Naive thymus-derived CD8-positive, alpha-beta T cell (primary cell): ENCODE measurements around the gene CCZ1. TPM values are rescaled to one million over a fixed set of nuclear protein-coding genes. Genes with fewer than 3 reads are reported as not detected.
"Not testable (repeated sequence)": the region's sequence is repeated elsewhere in the genome, so short reads cannot be mapped to it uniquely, and the experiment has no call there.

Source experiments
- ATAC-seq, 2 donors: fragments of 150-1000 bp; cut with Tn5 transposase in 1 of 2; sonication (Bioruptor Pico), chemical (Tn5 transposase) in 1 of 2; 1 replicate in 1 of 2; 2 replicates in 1 of 2; pipeline ENCODE4 v1.10.0; 2021; ENCODE audit warnings: mild to moderate bottlenecking in 2 of 2, moderate library complexity in 2 of 2
- POLR2A ChIA-PET: fragments of 350-600 bp; sonication (Branson Sonifier 250); formaldehyde crosslinking; loops from one replicate; lab custom pipeline; 2021; ENCODE audit warnings: antibody characterized with exemption; lab: Charles Lee
- DNase-seq, 10 donors: peaks; one replicate each; pipeline versions ENCODE4 v3.0.0 to v3.0.0-alpha.2; 2020 to 2022
- H3K27ac Mint-ChIP-seq, 10 donors: one replicate each; pipeline ENCODE4 v1.8.0; 2020 to 2022; ENCODE audit warnings: mild to moderate bottlenecking in 10 of 10, mixed read lengths in 10 of 10, moderate library complexity in 4 of 10, inconsistent platforms in 1 of 10
- H3K27me3 Mint-ChIP-seq, 5 donors: one replicate each; pipeline ENCODE4 v1.8.0; 2021 to 2022; ENCODE audit warnings: mixed read lengths in 5 of 5
- H3K36me3 Mint-ChIP-seq, 3 donors: one replicate each; pipeline ENCODE4 v1.8.0; 2020 to 2022; ENCODE audit warnings: mixed read lengths in 3 of 3, mild to moderate bottlenecking in 2 of 3, inconsistent platforms in 1 of 3
- H3K4me1 Mint-ChIP-seq, 4 donors: one replicate each; pipeline ENCODE4 v1.8.0; 2021 to 2022; ENCODE audit warnings: mixed read lengths in 4 of 4
- H3K4me3 Mint-ChIP-seq, 10 donors: one replicate each; pipeline ENCODE4 v1.8.0; 2020 to 2022; ENCODE audit warnings: mild to moderate bottlenecking in 10 of 10, mixed read lengths in 10 of 10, moderate library complexity in 6 of 10, inconsistent platforms in 1 of 10
- H3K9me3 Mint-ChIP-seq, 9 donors: one replicate each; pipeline ENCODE4 v1.8.0; 2020 to 2022; ENCODE audit warnings: mixed read lengths in 9 of 9, mild to moderate bottlenecking in 3 of 9, inconsistent platforms in 1 of 9, moderate library complexity in 1 of 9
- polyA plus RNA-seq, 3 donors: library from polyadenylated mRNA; unstranded; fragments of 300-500 nt; fragmentation: Illumina TruSeq; gene quantifications; one replicate each; pipeline ENCODE4 v1.2.3, GENCODE V29; 2021
- total RNA-seq, 8 experiments: library from RNA in 2 of 8; stranded (reverse) in 2 of 8; gene quantifications; one replicate each; pipeline ENCODE4 v1.2.3 and lab custom pipeline; 2021 to 2026

The CCZ1 gene
- total RNA-seq (10 to 100 TPM; 66.3 to 72.5 TPM), polyA plus RNA-seq (10 to 100 TPM; 32.0 to 56.1 (median 33.0) TPM), total RNA-seq (lab: John Stamatoyannopoulos, UW) (13.1 to 25.0 (median 16.6) reads per million in 6 experiments)

- peak; percentile 92 to 93 for ATAC-seq
- H3K36me3 Mint-ChIP-seq: peaks cover 0 to 24% (median 2%) of the 10 kb centered on the region in 3 donors
- POLR2A ChIA-PET: interaction anchor here (0.7 kb wide), 1 partner anchor 372 kb away, joined by 3 read pairs; no protein-coding TSS in a partner anchor
- not testable (repeated sequence) for H3K27me3 Mint-ChIP-seq, H3K4me1 Mint-ChIP-seq, H3K9me3 Mint-ChIP-seq
- H3K27ac Mint-ChIP-seq: peak within 1 kb of the TSS; percentile 48 to 96 (median 92)
- peak within 1 kb of the TSS; percentile 70 to 93 (median 84) for H3K4me3 Mint-ChIP-seq
- peak; percentile 33 to 81 (median 70) for DNase-seq
These were observed at the start of gene CCZ1 for GRCh38 chr7:5898480-5899224. TSS of gene CCZ1 (plus strand) at chr7:5898733. CDS start at chr7:5898800, 67 bp downstream.

GRCh38 chr7:5850944-5851343, 47.6 kb upstream of the CCZ1 start:
- H3K9me3 Mint-ChIP-seq: no peaks in the 10 kb centered on the region
- no peaks in the 10 kb centered on the region for H3K27me3 Mint-ChIP-seq
- H3K4me1 Mint-ChIP-seq: peaks cover 0 to 2% (median 0%) of the 10 kb centered on the region in 4 donors
- DNase-seq (peak in 1 of 10 donors; percentile 6), ATAC-seq (no peak)
- peaks cover 0 to 66% (median 4%) of the 10 kb centered on the region in 3 donors for H3K36me3 Mint-ChIP-seq
- peak overlapping the region in 4 of 10 donors; percentile 6 to 77 (median 43) for H3K27ac Mint-ChIP-seq
- POLR2A ChIA-PET: interaction anchor here (2.2 kb wide), 1 partner anchor 17 kb away, joined by 9 read pairs; no protein-coding TSS in a partner anchor
- no peak overlapping the region for H3K4me3 Mint-ChIP-seq

GRCh38 chr7:5854738-5855137, 43.8 kb upstream of the CCZ1 start:
- peak overlapping the region in 5 of 10 donors; percentile 16 to 67 (median 53) for H3K27ac Mint-ChIP-seq
- no peaks in the 10 kb centered on the region for H3K27me3 Mint-ChIP-seq
- ATAC-seq: no peak
- H3K36me3 Mint-ChIP-seq: peaks cover 0 to 52% (median 4%) of the 10 kb centered on the region in 3 donors
- POLR2A ChIA-PET: no interaction called here
- H3K9me3 Mint-ChIP-seq: no peaks in the 10 kb centered on the region
- DNase-seq: no peak
- H3K4me1 Mint-ChIP-seq: peaks cover 2 to 26% (median 17%) of the 10 kb centered on the region in 4 donors
- H3K4me3 Mint-ChIP-seq: no peak overlapping the region

GRCh38 chr7:5857041-5857575, 41.4 kb upstream of the CCZ1 start:
- POLR2A ChIA-PET: interaction anchor here (0.6 to 2.1 kb wide), 4 partner anchors 21 to 34 kb away, joined by 3 to 19 read pairs (median 4); no protein-coding TSS in a partner anchor
- not testable (repeated sequence) for ATAC-seq, H3K9me3 Mint-ChIP-seq, DNase-seq, H3K27me3 Mint-ChIP-seq
- H3K4me3 Mint-ChIP-seq: peak overlapping the region in 1 of 10 donors; percentile 62
- peaks cover 2 to 24% (median 17%) of the 10 kb centered on the region in 4 donors for H3K4me1 Mint-ChIP-seq
- H3K36me3 Mint-ChIP-seq: peaks cover 0 to 33% (median 0%) of the 10 kb centered on the region in 3 donors
- H3K27ac Mint-ChIP-seq: peak overlapping the region in 7 of 10 donors; percentile 13 to 83 (median 65)

- H3K4me1 Mint-ChIP-seq: peaks cover 2 to 24% (median 17%) of the 10 kb centered on the region in 4 donors
- H3K36me3 Mint-ChIP-seq: peaks cover 0 to 35% (median 3%) of the 10 kb centered on the region in 3 donors
- H3K27ac Mint-ChIP-seq: peak overlapping the region; percentile 10 to 95 (median 85)
- H3K27me3 Mint-ChIP-seq, H3K9me3 Mint-ChIP-seq: not testable (repeated sequence)
- DNase-seq (peak; percentile 11 to 70 (median 45)), ATAC-seq (peak; percentile 77 to 97)
- POLR2A ChIA-PET: interaction anchor here (1.0 kb wide), 1 partner anchor 36 kb away, joined by 8 read pairs; no protein-coding TSS in a partner anchor
- H3K4me3 Mint-ChIP-seq: peak overlapping the region in 5 of 10 donors; percentile 12 to 45 (median 36)
These were observed 40.0 kb upstream of the CCZ1 start for GRCh38 chr7:5858494-5858893.

GRCh38 chr7:5861281-5861680, 37.3 kb upstream of the CCZ1 start:
- POLR2A ChIA-PET: interaction anchor here (0.7 kb wide), 1 partner anchor 185 kb away, joined by 4 read pairs; no protein-coding TSS in a partner anchor
- H3K4me1 Mint-ChIP-seq: peaks cover 4 to 24% (median 17%) of the 10 kb centered on the region in 4 donors
- not testable (repeated sequence) for DNase-seq, H3K27me3 Mint-ChIP-seq, ATAC-seq, H3K9me3 Mint-ChIP-seq, H3K4me3 Mint-ChIP-seq
- H3K36me3 Mint-ChIP-seq: peaks cover 0 to 20% (median 3%) of the 10 kb centered on the region in 3 donors
- H3K27ac Mint-ChIP-seq: peak overlapping the region in 1 of 10 donors; percentile 7

GRCh38 chr7:5862753-5863366, 35.7 kb upstream of the CCZ1 start:
- H3K27me3 Mint-ChIP-seq, H3K9me3 Mint-ChIP-seq, ATAC-seq, H3K4me3 Mint-ChIP-seq, DNase-seq: not testable (repeated sequence)
- Mint-ChIP-seq H3K27ac (peak overlapping the region in 1 of 10 donors; percentile 27), H3K4me1 (peaks cover 4 to 13% (median 10%) of the 10 kb centered on the region in 4 donors), H3K36me3 (peaks cover 3 to 25% (median 4%) of the 10 kb centered on the region in 3 donors)
- POLR2A ChIA-PET: interaction anchor here (0.7 to 1.2 kb wide), 4 partner anchors 22 to 61 kb away, joined by 3 read pairs; no protein-coding TSS in a partner anchor

- DNase-seq, H3K9me3 Mint-ChIP-seq, H3K27me3 Mint-ChIP-seq, ATAC-seq, H3K4me1 Mint-ChIP-seq, H3K4me3 Mint-ChIP-seq: not testable (repeated sequence)
- Mint-ChIP-seq H3K36me3 (peaks cover 3 to 39% (median 10%) of the 10 kb centered on the region in 3 donors), H3K27ac (peak overlapping the region in 1 of 10 donors; percentile 33)
- POLR2A ChIA-PET: interaction anchor here (1.0 kb wide), 1 partner anchor 42 kb away, joined by 4 read pairs; no protein-coding TSS in a partner anchor
These were observed 33.1 kb upstream of the CCZ1 start for GRCh38 chr7:5865279-5865931.

- Mint-ChIP-seq H3K27me3 (no peaks in the 10 kb centered on the region), H3K4me1 (peaks cover 0 to 7% (median 0%) of the 10 kb centered on the region in 4 donors), H3K27ac (peak overlapping the region in 1 of 10 donors; percentile 41), H3K36me3 (peaks cover 3 to 37% (median 10%) of the 10 kb centered on the region in 3 donors), H3K9me3 (no peaks in the 10 kb centered on the region), H3K4me3 (no peak overlapping the region)
- no peak for DNase-seq
- POLR2A ChIA-PET: no interaction called here
- no peak for ATAC-seq
These were observed 31.5 kb upstream of the CCZ1 start for GRCh38 chr7:5867060-5867459.

GRCh38 chr7:5868928-5869341, 29.6 kb upstream of the CCZ1 start:
- DNase-seq, H3K4me3 Mint-ChIP-seq, H3K9me3 Mint-ChIP-seq, H3K4me1 Mint-ChIP-seq, H3K27me3 Mint-ChIP-seq, ATAC-seq, POLR2A ChIA-PET: not testable (repeated sequence)
- Mint-ChIP-seq H3K27ac (peak overlapping the region in 1 of 10 donors; percentile 16), H3K36me3 (peaks cover 3 to 23% (median 7%) of the 10 kb centered on the region in 3 donors)

- POLR2A ChIA-PET: interaction anchor here (0.6 kb wide), 1 partner anchor 32 kb away, joined by 3 read pairs; no protein-coding TSS in a partner anchor
- Mint-ChIP-seq H3K27me3 (no peaks in the 10 kb centered on the region), H3K4me1 (peaks cover 0 to 4% (median 0%) of the 10 kb centered on the region in 4 donors), H3K27ac (peak overlapping the region in 1 of 10 donors; percentile 47), H3K36me3 (peaks cover 3 to 23% (median 7%) of the 10 kb centered on the region in 3 donors), H3K4me3 (no peak overlapping the region), H3K9me3 (no peaks in the 10 kb centered on the region)
- DNase-seq (no peak), ATAC-seq (no peak)
These were observed 28.8 kb upstream of the CCZ1 start for GRCh38 chr7:5869691-5870090.
